K562 (cell line): Measurements from ENCODE around the gene KLK13. TPM values are rescaled to one million over a fixed set of nuclear protein-coding genes. Genes with fewer than 3 reads are reported as not detected.
A peak's percentile ranks its signal among the peaks of the same experiment; 100 is the strongest.

Experiments used
- DDX20 ChIP-seq: fragments of 450-650 bp; IDR thresholded peaks from 2 replicates; pipeline ENCODE4 v1.6.1; 2016; ENCODE audit warnings: missing genetic modification characterization, low read depth, mild to moderate bottlenecking, missing compliant biosample characterization, moderate library complexity
- FOXK1 ChIP-seq: sonication (generic); formaldehyde crosslinking; IDR thresholded peaks from 2 replicates; pipeline ENCODE4 v1.8.0; 2022; ENCODE audit warnings: missing genetic modification reagents, mild to moderate bottlenecking, borderline replicate concordance
- GTF2E2 ChIP-seq: fragments of 200-800 bp; sonication (Bioruptor generic); IDR thresholded peaks from 2 replicates; pipeline ENCODE4 v1.6.1; 2016; ENCODE audit warnings: missing genetic modification characterization, missing compliant biosample characterization
- L3MBTL2 ChIP-seq: fragments of 450-650 bp; IDR thresholded peaks from 2 replicates; pipeline ENCODE4 v1.6.1; 2016; ENCODE audit warnings: mild to moderate bottlenecking, moderate library complexity
- NR3C1 ChIP-seq: sonication (generic); formaldehyde crosslinking; IDR thresholded peaks from 2 replicates; pipeline ENCODE4 v1.8.1; 2022; ENCODE audit warnings: missing genetic modification reagents
- PML ChIP-seq: IDR thresholded peaks from 2 replicates; pipeline ENCODE4 v1.6.1; 2012; ENCODE audit warnings: low read length, inconsistent platforms
- SIRT6 ChIP-seq: IDR thresholded peaks from one replicate; pipeline ENCODE4 v1.6.1; 2012; ENCODE audit warnings: low read depth, mild to moderate bottlenecking, control low read depth, inconsistent platforms, low read length, moderate library complexity
- SRSF9 ChIP-seq: fragments of 200-400 bp; formaldehyde crosslinking; IDR thresholded peaks from 2 replicates; pipeline ENCODE4 v1.6.1; 2017; ENCODE audit warnings: low read depth, low read length, borderline replicate concordance
- TCFL5 ChIP-seq: fragments of 250-450 bp; sonication (Bioruptor Pico); conservative IDR thresholded peaks from 2 replicates; pipeline ENCODE4 v1.6.1; 2021; ENCODE audit warnings: mild to moderate bottlenecking, moderate library complexity, matching md5 sums
- XRCC3 ChIP-seq: fragments of 450-650 bp; IDR thresholded peaks from 2 replicates; pipeline ENCODE4 v1.6.1; 2017; ENCODE audit warnings: mild to moderate bottlenecking, moderate library complexity
- ZNF75A ChIP-seq: fragments of 450-650 bp; formaldehyde crosslinking; IDR thresholded peaks from 2 replicates; pipeline ENCODE4 v1.4.0; 2020; ENCODE audit warnings: mild to moderate bottlenecking
- polyA plus RNA-seq, 8 experiments: library from polyadenylated mRNA; depleted of rRNA in 4 of 8; stranded (reverse) in 5 of 8; unstranded in 3 of 8; fragments of >200 nt; fragmentation: Nextera tagmentation in 2 of 8; fragmentation: Illumina TruSeq in 1 of 8; extraction: Ambion mirVana in 2 of 8; extraction: Trizol in 1 of 8; gene quantifications; 2 replicates each; pipeline versions ENCODE4 v1.2.1 to v1.2.3, GENCODE V29; 2011 to 2014; ENCODE audit warnings: inconsistent platforms in 1 of 8, missing spikeins in 1 of 8
- total RNA-seq, 7 experiments: library from RNA; depleted of rRNA in 6 of 7; stranded (reverse); fragments of >200 nt in 6 of 7; fragmentation: Illumina TruSeq in 2 of 7; extraction: Trizol in 2 of 7; gene quantifications; 2 replicates each; pipeline versions ENCODE4 v1.2.1 to v1.2.3, GENCODE V29; 2011 to 2021; ENCODE audit warnings: low replicate concordance in 1 of 7
- TF ChIP-seq, protein P1 (sequence below): fragments of 450-650 bp; IDR thresholded peaks from 2 replicates; pipeline ENCODE4 v1.7.0; 2016; ENCODE audit warnings: borderline replicate concordance
- TF ChIP-seq, protein P2 (sequence below): sonication (generic); formaldehyde crosslinking; IDR thresholded peaks from 2 replicates; pipeline ENCODE4 v1.9.0; 2022; ENCODE audit warnings: mild to moderate bottlenecking, missing genetic modification reagents
- TF ChIP-seq, protein P3 (sequence below): fragments of 450-650 bp; conservative IDR thresholded peaks from 2 replicates; pipeline ENCODE4 v1.6.1; 2016; ENCODE audit warnings: missing genetic modification characterization, low read depth, mild to moderate bottlenecking, control low read depth, missing compliant biosample characterization
- TF ChIP-seq, protein P4 (sequence below): fragments of 250-450 bp; sonication (Bioruptor Pico); IDR thresholded peaks from 2 replicates; pipeline ENCODE4 v1.4.0; 2020; ENCODE audit warnings: mild to moderate bottlenecking, moderate library complexity
- TF ChIP-seq, protein P5 (sequence below), 3 experiments: IDR thresholded peaks in 2 of 3; conservative IDR thresholded peaks in 1 of 3; 2 replicates each; pipeline ENCODE4 v1.5.1; 2011 to 2012; ENCODE audit warnings: low read length in 3 of 3, mild to moderate bottlenecking in 3 of 3, control low read depth in 2 of 3, improper control_type of control experiment in 1 of 3, inconsistent platforms in 1 of 3, low read depth in 1 of 3, mixed read lengths in 1 of 3, moderate library complexity in 1 of 3; ENCODE audit not compliant: insufficient read depth in 2 of 3
- TF ChIP-seq, protein P6 (sequence below): sonication (generic); formaldehyde crosslinking; IDR thresholded peaks from 2 replicates; pipeline ENCODE4 v1.8.1; 2023; ENCODE audit warnings: mild to moderate bottlenecking, missing genetic modification reagents

KLK13 gene
- total and polyA plus RNA-seq, 9 of the 15 experiments (the other 6 are each of a cell fraction or from before 2014, with no cell fraction given), result 0.72 to 9.0 (median 2.3) TPM

DNA sequence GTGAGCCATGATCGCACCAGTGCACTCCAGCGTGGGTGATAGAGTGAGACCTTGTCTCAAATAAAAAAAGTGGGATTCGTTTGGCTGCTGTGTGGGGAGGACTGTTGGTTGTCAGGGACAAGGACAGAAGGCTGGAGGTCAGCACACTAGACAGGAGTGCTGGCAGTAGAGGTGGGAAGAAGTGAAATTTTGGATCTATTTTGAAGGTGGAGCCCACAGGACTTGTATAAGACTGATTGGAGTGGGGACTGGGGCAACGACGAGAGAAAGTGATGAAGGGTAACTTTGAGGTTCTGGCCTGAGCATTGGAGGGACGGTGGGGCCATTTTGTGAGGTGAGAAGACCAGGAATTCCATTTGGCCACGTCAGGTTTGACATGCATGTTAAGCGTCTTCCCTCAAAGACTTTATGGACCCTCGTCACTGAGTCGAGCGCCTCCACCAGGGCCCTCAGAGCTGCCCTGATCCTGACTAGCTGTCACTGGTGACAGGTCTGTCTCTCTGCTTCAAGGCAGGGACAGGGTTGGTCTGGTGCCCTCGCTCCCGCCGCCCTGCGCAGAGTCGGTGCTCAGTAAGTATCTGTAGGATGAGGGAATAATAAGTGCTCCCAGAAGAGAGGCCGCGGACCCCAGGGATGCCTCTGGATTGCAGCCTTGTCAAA lies 42.6 kb upstream of the KLK13 start (continued):
- TF ChIP-seq GTF2E2 (tag) (no peak), ZNF75A (CRISPR knock-in tag) (no peak), NR3C1 (CRISPR knock-in tag) (no peak), TCFL5 (no peak), SIRT6 (no peak), DDX20 (tag) (no peak), SRSF9 (no peak), L3MBTL2 (no peak; the same call in 1 of the 2 replicates), PML (no peak; the same call in 1 of the 2 replicates), XRCC3 (no peak), FOXK1 (peak; percentile 74; the same call in 1 of the 2 replicates)
- TF ChIP-seq, protein P1, sequence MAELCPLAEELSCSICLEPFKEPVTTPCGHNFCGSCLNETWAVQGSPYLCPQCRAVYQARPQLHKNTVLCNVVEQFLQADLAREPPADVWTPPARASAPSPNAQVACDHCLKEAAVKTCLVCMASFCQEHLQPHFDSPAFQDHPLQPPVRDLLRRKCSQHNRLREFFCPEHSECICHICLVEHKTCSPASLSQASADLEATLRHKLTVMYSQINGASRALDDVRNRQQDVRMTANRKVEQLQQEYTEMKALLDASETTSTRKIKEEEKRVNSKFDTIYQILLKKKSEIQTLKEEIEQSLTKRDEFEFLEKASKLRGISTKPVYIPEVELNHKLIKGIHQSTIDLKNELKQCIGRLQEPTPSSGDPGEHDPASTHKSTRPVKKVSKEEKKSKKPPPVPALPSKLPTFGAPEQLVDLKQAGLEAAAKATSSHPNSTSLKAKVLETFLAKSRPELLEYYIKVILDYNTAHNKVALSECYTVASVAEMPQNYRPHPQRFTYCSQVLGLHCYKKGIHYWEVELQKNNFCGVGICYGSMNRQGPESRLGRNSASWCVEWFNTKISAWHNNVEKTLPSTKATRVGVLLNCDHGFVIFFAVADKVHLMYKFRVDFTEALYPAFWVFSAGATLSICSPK, result no peak
- TF ChIP-seq, protein P2, sequence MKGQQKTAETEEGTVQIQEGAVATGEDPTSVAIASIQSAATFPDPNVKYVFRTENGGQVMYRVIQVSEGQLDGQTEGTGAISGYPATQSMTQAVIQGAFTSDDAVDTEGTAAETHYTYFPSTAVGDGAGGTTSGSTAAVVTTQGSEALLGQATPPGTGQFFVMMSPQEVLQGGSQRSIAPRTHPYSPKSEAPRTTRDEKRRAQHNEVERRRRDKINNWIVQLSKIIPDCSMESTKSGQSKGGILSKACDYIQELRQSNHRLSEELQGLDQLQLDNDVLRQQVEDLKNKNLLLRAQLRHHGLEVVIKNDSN (CRISPR knock-in tag), result no peak
- TF ChIP-seq, protein P3, sequence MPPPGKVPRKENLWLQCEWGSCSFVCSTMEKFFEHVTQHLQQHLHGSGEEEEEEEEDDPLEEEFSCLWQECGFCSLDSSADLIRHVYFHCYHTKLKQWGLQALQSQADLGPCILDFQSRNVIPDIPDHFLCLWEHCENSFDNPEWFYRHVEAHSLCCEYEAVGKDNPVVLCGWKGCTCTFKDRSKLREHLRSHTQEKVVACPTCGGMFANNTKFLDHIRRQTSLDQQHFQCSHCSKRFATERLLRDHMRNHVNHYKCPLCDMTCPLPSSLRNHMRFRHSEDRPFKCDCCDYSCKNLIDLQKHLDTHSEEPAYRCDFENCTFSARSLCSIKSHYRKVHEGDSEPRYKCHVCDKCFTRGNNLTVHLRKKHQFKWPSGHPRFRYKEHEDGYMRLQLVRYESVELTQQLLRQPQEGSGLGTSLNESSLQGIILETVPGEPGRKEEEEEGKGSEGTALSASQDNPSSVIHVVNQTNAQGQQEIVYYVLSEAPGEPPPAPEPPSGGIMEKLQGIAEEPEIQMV (tag), result peak; percentile 98
- TF ChIP-seq, protein P4, sequence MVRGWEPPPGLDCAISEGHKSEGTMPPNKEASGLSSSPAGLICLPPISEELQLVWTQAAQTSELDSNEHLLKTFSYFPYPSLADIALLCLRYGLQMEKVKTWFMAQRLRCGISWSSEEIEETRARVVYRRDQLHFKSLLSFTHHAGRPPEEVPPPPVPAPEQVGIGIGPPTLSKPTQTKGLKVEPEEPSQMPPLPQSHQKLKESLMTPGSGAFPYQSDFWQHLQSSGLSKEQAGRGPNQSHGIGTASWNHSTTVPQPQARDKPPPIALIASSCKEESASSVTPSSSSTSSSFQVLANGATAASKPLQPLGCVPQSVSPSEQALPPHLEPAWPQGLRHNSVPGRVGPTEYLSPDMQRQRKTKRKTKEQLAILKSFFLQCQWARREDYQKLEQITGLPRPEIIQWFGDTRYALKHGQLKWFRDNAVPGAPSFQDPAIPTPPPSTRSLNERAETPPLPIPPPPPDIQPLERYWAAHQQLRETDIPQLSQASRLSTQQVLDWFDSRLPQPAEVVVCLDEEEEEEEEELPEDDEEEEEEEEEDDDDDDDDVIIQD (CRISPR knock-in tag), result no peak
- TF ChIP-seq, protein P5, sequence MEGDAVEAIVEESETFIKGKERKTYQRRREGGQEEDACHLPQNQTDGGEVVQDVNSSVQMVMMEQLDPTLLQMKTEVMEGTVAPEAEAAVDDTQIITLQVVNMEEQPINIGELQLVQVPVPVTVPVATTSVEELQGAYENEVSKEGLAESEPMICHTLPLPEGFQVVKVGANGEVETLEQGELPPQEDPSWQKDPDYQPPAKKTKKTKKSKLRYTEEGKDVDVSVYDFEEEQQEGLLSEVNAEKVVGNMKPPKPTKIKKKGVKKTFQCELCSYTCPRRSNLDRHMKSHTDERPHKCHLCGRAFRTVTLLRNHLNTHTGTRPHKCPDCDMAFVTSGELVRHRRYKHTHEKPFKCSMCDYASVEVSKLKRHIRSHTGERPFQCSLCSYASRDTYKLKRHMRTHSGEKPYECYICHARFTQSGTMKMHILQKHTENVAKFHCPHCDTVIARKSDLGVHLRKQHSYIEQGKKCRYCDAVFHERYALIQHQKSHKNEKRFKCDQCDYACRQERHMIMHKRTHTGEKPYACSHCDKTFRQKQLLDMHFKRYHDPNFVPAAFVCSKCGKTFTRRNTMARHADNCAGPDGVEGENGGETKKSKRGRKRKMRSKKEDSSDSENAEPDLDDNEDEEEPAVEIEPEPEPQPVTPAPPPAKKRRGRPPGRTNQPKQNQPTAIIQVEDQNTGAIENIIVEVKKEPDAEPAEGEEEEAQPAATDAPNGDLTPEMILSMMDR (IDR thresholded peaks at IDR 0.05 in 2 of 3, conservative IDR thresholded peaks at IDR 0.05 in 1 of 3; ENCODE audit: insufficient read depth in 2 of 3, low read depth in 1 of 3, low read length in 3 of 3), result peak in 2 of 3 experiments; percentile 23 to 38; a peak in 2 of 6 replicates
- TF ChIP-seq, protein P6, sequence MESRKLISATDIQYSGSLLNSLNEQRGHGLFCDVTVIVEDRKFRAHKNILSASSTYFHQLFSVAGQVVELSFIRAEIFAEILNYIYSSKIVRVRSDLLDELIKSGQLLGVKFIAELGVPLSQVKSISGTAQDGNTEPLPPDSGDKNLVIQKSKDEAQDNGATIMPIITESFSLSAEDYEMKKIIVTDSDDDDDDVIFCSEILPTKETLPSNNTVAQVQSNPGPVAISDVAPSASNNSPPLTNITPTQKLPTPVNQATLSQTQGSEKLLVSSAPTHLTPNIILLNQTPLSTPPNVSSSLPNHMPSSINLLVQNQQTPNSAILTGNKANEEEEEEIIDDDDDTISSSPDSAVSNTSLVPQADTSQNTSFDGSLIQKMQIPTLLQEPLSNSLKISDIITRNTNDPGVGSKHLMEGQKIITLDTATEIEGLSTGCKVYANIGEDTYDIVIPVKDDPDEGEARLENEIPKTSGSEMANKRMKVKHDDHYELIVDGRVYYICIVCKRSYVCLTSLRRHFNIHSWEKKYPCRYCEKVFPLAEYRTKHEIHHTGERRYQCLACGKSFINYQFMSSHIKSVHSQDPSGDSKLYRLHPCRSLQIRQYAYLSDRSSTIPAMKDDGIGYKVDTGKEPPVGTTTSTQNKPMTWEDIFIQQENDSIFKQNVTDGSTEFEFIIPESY (CRISPR knock-in tag), result 0 out of 2 replicates have a peak, but pooled peaks have one; percentile 41
